ENCODE measurements around the gene FCER2.
"Not testable (repeated sequence)": the region's sequence is repeated elsewhere in the genome, so short reads cannot be mapped to it uniquely, and the experiment has no call there.

Gene FCER2, protein sequence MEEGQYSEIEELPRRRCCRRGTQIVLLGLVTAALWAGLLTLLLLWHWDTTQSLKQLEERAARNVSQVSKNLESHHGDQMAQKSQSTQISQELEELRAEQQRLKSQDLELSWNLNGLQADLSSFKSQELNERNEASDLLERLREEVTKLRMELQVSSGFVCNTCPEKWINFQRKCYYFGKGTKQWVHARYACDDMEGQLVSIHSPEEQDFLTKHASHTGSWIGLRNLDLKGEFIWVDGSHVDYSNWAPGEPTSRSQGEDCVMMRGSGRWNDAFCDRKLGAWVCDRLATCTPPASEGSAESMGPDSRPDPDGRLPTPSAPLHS

DNA sequence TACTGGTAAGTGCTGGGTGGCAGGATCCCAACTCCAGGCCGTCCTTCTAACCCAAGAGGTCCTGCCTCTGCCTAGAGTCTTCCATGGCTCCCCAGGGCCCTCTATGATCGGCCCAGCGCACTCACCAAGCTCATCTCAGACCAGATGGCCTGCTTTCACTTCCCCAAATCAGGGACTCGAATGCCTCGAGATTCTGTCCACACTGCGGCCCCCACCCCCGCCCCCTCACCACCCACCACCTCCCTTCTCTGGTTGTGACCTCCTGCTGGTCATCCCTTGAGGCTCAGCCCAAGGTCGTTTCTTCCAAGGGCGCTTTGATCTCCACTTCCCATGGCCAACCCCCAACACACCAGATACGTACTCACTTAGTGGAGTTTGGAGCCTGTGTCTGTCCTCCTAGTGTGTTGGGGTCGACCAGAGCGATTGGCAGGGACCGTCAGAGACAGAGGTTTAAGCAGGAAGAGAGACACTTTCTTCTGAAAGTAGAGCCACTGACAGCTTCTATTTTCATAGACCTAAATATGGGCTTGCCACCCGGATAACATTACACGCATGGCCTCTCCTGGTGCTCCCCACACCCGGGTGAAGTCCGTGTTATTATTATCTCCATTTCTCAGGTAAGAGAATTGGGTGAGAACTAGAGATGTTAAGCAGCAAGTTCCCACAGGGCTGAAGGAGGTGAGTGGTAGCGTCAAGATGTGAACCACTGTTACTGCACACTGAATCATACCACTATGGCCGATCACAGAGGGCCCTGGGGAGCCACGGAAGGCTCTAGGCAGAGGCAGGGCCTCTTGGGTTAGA, at the start of gene FCER2:
Gene FCER2 (minus strand): TSS at position 478 of the 804 bp plus-strand sequence. CDS start 2,371 bp downstream, outside the sequence.
- DNase-seq = no peak

DNA sequence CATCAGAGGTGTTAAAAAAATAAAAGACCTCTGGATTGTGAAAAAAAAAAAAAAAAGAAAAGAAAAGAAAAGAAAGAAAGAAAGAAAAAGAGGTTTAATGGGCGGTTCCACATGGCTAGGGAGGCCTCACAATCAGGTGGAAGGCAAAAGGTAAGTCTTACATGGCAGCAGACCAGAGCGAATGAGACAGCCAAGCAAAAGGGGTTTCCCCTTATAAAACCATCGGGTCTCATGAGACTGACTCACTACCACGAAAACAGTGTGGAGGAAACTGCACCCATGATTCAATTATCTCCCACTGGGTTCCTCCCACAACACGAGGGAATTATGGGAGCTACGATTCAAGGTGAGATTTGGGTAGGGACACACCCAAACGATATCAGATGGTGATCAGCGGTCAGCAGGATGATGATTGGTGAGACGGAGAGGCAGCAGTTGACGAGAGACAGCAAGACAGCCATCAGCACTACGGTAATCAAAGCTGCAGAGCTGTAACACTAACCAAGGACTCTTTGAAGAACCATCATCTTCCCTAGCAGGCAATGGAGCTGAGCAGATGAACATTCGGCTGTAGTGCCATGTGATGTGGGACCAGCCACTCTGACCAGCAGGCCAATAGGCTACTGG, 49.3 kb upstream of the FCER2 start:
- no peak for DNase-seq

DNA sequence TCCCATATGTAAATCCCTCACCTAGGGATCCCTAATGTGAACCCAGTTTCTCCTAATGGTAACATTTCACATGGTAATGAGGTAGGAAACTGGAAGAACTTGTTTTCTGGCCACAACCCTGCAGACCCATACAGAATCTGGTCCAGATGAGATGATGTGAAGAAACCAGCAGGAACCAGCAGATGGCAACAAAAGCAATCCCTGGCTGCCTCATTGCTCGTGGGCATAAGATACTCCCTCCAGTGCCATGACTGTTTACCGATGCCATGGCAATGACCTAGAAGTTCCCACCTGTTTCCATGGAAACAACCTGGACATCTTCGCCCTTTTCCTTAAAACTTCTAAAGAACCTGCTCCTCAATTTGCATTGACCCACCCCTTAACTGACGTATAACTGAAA, 46.8 kb upstream of the FCER2 start:
- no peak for DNase-seq

GRCh38 chr19:7748171-7748570, 46.2 kb upstream of the FCER2 start:
- no peak for DNase-seq

GRCh38 chr19:7746903-7747884, 45.3 kb upstream of the FCER2 start, which contains the start of gene CD209:
Gene CD209 (minus strand): TSS chr19:7747534. CDS start chr19:7747511, 23 bp downstream.
- DNase-seq = no peak

DNA sequence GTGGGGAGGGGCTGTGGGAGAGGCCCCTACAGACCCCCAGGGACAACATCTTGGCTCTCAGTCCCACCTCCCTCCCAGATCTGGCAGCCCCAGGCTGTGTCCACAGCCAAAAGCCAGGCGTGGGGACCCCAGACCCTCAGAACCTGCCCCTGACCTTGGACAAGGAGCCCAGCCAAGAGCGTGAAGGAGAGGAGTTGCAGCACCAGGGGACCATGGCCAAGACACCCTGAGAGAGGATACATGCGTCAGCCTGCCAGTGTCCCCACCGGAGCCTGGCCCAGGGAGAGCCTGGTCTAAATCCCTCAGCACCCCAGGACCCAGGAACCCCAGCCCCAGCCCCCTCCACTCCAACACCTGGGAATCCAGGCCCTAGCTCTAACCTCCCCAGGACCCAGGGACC, 44.4 kb upstream of the FCER2 start:
- not testable (repeated sequence) for DNase-seq

GRCh38 chr19:7744871-7745650, 43.1 kb upstream of the FCER2 start:
- DNase-seq = no peak

GRCh38 chr19:7744199-7744786, 42.4 kb upstream of the FCER2 start:
- no peak for DNase-seq

DNA sequence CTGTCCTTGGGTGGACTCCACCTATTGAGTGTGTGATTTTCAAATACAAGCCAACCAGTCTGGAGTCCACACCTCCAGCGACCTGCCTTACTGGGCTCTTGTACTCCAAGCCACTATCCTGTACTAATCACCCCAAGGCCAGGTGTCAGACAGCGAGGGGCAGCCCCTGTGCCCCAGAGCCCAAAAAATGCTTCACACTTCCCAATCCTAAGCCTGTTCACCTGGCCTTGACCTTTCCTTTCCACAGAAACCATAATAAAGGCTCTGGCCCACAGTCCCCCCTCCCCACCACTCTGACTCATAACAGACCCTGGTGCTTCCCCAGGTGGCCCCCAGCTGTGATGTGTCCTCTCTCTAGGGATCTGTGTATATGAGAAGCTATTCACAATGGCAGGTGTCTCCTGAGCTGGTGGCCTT, 41.5 kb upstream of the FCER2 start:
- DNase-seq = no peak

DNA sequence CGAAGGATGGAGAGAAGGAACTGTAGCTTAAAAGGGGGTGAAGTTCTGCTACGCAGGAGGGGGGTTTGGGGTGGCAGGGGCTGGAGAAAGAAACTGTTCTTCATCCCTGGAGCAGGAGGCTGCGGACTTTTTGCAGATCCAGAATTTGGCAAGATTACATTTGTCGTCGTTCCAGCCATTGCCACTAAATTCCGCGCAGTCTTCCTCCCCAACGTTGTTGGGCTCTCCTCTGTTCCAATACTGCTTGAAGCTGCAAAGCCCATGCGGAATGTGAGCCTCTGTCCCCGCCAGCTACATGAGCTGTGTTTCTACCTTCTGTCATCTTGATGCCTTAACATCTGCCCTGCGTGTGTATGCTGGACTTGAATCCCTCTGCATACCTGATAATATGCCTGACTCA, 41.1 kb upstream of the FCER2 start:
- no peak for DNase-seq

- DNase-seq = no peak
Measured at GRCh38 chr19:7742575-7742974, 40.6 kb upstream of the FCER2 start.

DNA sequence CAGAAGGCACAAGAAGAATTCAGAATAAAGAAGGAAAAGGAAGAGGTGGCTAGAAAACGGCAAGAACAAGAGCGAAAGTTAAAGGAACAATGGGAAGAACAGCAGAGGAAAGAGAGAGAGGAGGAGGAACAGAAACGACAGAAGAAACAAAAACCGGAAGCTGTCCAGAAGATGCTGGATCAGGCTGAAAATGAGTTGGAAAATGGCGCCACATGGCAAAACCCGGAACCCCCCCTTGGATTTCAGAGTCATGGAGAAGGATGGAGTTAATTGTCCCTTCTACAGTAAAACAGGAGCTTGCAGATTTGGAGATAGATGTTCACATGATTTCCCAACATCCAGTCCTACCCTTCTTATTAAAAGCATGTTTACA, 38.7 kb upstream of the FCER2 start:
- no peak for DNase-seq

DNA sequence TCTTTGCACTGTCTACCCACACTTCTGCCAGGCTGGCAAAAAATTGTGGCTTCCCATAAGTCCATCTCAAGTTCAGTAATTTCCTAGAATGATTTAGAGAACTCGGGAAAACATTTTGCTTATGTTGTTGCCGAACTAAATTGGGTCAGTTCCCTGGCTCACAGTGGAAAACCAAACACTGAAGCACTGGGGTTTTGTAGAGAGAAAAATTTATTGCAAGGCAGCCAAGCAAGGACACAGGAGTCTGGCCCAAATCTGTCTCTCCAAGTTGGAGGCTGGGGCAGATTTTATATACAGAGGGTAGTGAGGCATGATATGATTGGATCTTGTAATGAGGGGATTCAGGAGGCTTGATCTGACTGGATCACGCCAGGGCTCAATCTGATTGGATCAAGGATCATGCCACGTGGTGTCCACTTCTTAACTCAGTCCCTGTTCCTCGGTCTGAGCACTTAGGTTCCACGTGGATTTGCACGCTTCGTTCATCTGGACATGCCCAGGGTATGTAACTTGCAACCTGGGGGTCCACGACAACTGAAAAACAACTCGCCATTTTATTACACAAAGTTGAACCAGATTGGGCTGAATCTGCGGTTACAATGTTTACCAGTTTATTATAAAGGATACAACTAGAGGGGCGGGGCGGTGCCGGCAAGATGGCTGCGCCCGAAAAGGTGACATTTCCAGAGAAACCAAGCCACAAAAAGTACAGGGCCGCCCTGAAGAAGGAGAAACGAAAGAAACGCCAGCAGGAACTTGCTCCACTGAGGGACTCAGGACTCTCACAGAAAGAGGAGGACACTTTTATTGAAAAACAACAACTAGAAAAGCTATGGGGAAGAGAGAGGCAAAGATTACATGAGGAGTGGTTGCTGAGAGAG, 38.1 kb upstream of the FCER2 start:
- no peak for DNase-seq

DNA sequence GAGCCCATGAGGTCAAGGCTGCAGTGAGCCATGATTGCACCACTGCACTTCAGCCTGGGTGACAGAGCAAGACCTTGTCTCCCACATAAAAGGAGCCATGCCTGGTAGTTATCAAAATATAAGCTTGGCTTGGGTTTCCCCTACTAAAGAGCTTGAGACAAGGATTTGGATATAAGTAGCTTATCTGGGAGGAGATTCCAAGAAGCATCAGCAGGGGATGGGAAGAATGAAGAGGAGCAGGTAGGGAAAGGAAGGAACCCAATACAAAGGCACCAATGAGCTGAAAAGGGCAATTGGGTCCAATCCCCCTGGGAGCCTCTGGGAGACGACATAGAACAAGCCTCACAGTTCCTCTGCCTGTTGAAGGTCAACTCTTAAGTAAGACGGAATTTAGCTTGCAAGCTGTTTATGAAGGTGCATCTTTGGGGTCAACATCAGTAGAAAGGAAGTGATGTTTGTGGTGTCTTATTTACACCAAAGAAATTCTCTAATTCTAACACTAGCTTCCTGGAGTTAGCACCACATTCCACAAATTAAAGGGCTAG, 37.4 kb upstream of the FCER2 start:
- DNase-seq = no peak

DNA sequence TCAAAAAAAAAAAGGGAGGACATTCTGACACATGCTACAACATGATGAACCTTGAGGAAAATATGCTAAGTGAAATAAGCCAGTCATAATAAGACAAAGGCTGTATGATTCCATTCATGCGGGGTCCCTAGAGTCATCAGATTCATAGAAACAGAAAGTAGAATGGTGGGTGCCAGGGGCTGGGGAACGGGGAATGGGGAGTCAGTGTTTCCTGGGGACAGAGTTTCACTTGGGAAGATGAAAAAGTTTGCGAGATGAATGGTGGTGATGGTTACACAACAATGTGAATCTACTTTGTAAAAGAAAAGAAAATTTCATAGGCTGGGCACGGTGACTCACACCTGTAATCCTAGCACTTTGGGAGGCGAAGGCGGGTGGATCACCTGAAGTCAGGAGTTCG, 36.1 kb upstream of the FCER2 start:
- no peak for DNase-seq

- no peak for DNase-seq
Measured at GRCh38 chr19:7737215-7737614, 35.3 kb upstream of the FCER2 start.

- DNase-seq = no peak
Measured at GRCh38 chr19:7736148-7736547, 34.2 kb upstream of the FCER2 start.

- no peak for DNase-seq
Measured at GRCh38 chr19:7734220-7735203, 32.6 kb upstream of the FCER2 start.

GRCh38 chr19:7733376-7733775, 31.4 kb upstream of the FCER2 start:
- DNase-seq = no peak
